GM10266 (cell line): Measurements from ENCODE around the gene P3H2.
"Not testable (repeated sequence)": the region's sequence is repeated elsewhere in the genome, so short reads cannot be mapped to it uniquely, and the experiment has no call there.

Source experiments
- DNase-seq: peaks from one replicate; pipeline ENCODE4 v3.0.0; 2012; ENCODE audit errors: extremely low spot score
- CTCF ChIP-seq: IDR thresholded peaks from 2 replicates; pipeline ENCODE4 v1.5.1; 2012; ENCODE audit warnings: mild to moderate bottlenecking, low read depth; ENCODE audit not compliant: control insufficient read depth, insufficient read depth; ENCODE audit errors: missing control alignments

P3H2 gene

GRCh38 chr3:190159902-190160435 is 39.3 kb upstream of the P3H2 start:
- DNase-seq, result no peak
- TF ChIP-seq CTCF, result no peak

- no peak for DNase-seq
- no peak for TF ChIP-seq CTCF
Measured at GRCh38 chr3:190158261-190158660, 37.6 kb upstream of the P3H2 start.

- DNase-seq, result no peak
- no peak for TF ChIP-seq CTCF
Measured at GRCh38 chr3:190155752-190156151, 35.1 kb upstream of the P3H2 start.

- no peak for DNase-seq
Measured at GRCh38 chr3:190150681-190151080, 30.0 kb upstream of the P3H2 start.

GRCh38 chr3:190149830-190150619 is 29.3 kb upstream of the P3H2 start:
- DNase-seq, result not testable (repeated sequence)

More at GRCh38 chr3:190150681-190151080, 30.0 kb upstream of the P3H2 start:
- no peak for TF ChIP-seq CTCF

- not testable (repeated sequence) for DNase-seq
Measured at GRCh38 chr3:190144793-190145192, 24.1 kb upstream of the P3H2 start.

GRCh38 chr3:190142041-190142440 is 21.3 kb upstream of the P3H2 start:
- DNase-seq, result no peak
- TF ChIP-seq CTCF, result no peak

GRCh38 chr3:190139365-190139764 is 18.7 kb upstream of the P3H2 start:
- TF ChIP-seq CTCF, result no peak
- no peak for DNase-seq
